H1 (cell line): ENCODE measurements around the gene HPCAL4. TPM values are rescaled to one million over a fixed set of nuclear protein-coding genes. Genes with fewer than 3 reads are reported as not detected.

Source experiments
- CTCF ChIA-PET: fragments of 300-600 bp; sonication (Branson Sonifier 250); formaldehyde crosslinking; loops from one replicate; lab custom pipeline; 2021; ENCODE audit not compliant: partially characterized antibody; lab: Charles Lee
- POLR2A ChIA-PET: fragments of 300-600 bp; sonication (Branson Sonifier 250); formaldehyde crosslinking; loops from one replicate; lab custom pipeline; 2021; ENCODE audit warnings: inconsistent platforms; ENCODE audit not compliant: partially characterized antibody; lab: Charles Lee
- DNase-seq, 2 experiments: peaks; one replicate each; pipeline versions ENCODE4 v3.0.0 to v3.0.0-alpha.2; 2010 to 2022; ENCODE audit warnings: low spot score in 2 of 2, low read depth in 1 of 2, mixed read lengths in 1 of 2
- FAIRE-seq: peaks from 2 replicates; lab custom pipeline; 2011; peaks lifted over from hg19 to GRCh38; lab: Jason Lieb, UNC
- H2AFZ ChIP-seq: 2 replicates; pipeline ENCODE4 v1.8.1; 2012; ENCODE audit warnings: low read length, inconsistent platforms
- H2AK5ac ChIP-seq: 2 replicates; pipeline ENCODE4 v1.6.1; 2013; ENCODE audit warnings: low read depth, low read length
- H2BK120ac ChIP-seq: replicated peaks from 2 replicates; pipeline ENCODE3; 2013; ENCODE audit warnings: low read depth, low read length, inconsistent platforms
- H2BK12ac ChIP-seq: 2 replicates; pipeline ENCODE4 v1.6.1; 2013; ENCODE audit warnings: low read depth, low read length
- H2BK15ac ChIP-seq: 2 replicates; pipeline ENCODE4 v1.6.1; 2013; ENCODE audit warnings: low read length
- H2BK20ac ChIP-seq: 2 replicates; pipeline ENCODE4 v1.6.1; 2013; ENCODE audit warnings: low read length
- H2BK5ac ChIP-seq: 2 replicates; pipeline ENCODE4 v1.6.1; 2013; ENCODE audit warnings: low read depth, low read length
- H3K14ac ChIP-seq: 2 replicates; pipeline ENCODE4 v1.6.1; 2013; ENCODE audit warnings: inconsistent platforms; ENCODE audit not compliant: insufficient read length
- H3K18ac ChIP-seq: 2 replicates; pipeline ENCODE4 v1.6.1; 2013; ENCODE audit warnings: low read length; ENCODE audit errors: extremely low read depth
- H3K23ac ChIP-seq: 2 replicates; pipeline ENCODE4 v1.6.1; 2013; ENCODE audit warnings: inconsistent platforms; ENCODE audit not compliant: insufficient read length
- H3K23me2 ChIP-seq: 2 replicates; pipeline ENCODE4 v1.6.1; 2013; ENCODE audit warnings: low read depth, low read length
- H3K27ac ChIP-seq: 2 replicates; pipeline ENCODE4 v1.6.1; 2011; ENCODE audit warnings: low read depth, low read length, inconsistent platforms
- H3K27me3 ChIP-seq, 4 experiments: replicated peaks in 1 of 4; 1 replicate in 1 of 4; 2 replicates in 3 of 4; pipeline versions ENCODE4 v1.6.1 to v1.8.1; 2011 to 2013; ENCODE audit warnings: low read length in 3 of 4, mild to moderate bottlenecking in 3 of 4, inconsistent platforms in 2 of 4, mixed read lengths in 2 of 4, moderate library complexity in 1 of 4; ENCODE audit not compliant: control insufficient read depth in 3 of 4, insufficient read depth in 3 of 4; ENCODE audit errors: extremely low read depth in 1 of 4
- H3K36me3 ChIP-seq, 4 experiments: 2 replicates each; pipeline versions ENCODE4 v1.6.1 to v1.8.1; 2011 to 2013; ENCODE audit warnings: mild to moderate bottlenecking in 4 of 4, low read length in 3 of 4, moderate library complexity in 2 of 4, control low read depth in 1 of 4, inconsistent platforms in 1 of 4; ENCODE audit not compliant: insufficient read depth in 4 of 4, control insufficient read depth in 2 of 4
- H3K4ac ChIP-seq: replicated peaks from 2 replicates; pipeline ENCODE3; 2013; ENCODE audit warnings: low read length, low read depth, mixed read lengths, inconsistent platforms; ENCODE audit not compliant: insufficient read length
- H3K4me1 ChIP-seq, 4 experiments: replicated peaks in 1 of 4; 1 replicate in 1 of 4; 2 replicates in 3 of 4; pipeline versions ENCODE4 v1.6.1 to v1.8.1; 2011 to 2013; ENCODE audit warnings: low read length in 3 of 4, inconsistent platforms in 2 of 4, mixed read lengths in 1 of 4; ENCODE audit not compliant: insufficient read depth in 4 of 4, control insufficient read depth in 3 of 4
- H3K4me2 ChIP-seq, 2 experiments: 2 replicates each; pipeline versions ENCODE4 v1.6.1 to v1.8.1; 2011 to 2013; ENCODE audit warnings: low read depth in 2 of 2, low read length in 2 of 2, control low read depth in 1 of 2, inconsistent platforms in 1 of 2, mild to moderate bottlenecking in 1 of 2; ENCODE audit not compliant: insufficient read depth in 1 of 2
- H3K4me3 ChIP-seq, 4 experiments: fragments of 200-600, 300-600 bp in 1 of 4; sonication (generic), shearing (Covaris generic), sonication (Bioruptor Twin) in 1 of 4; 2 replicates each; pipeline versions ENCODE4 v1.5.1 to v1.8.1; 2011 to 2016; ENCODE audit warnings: low read length in 4 of 4, low read depth in 3 of 4, control low read depth in 2 of 4, inconsistent platforms in 2 of 4, mild to moderate bottlenecking in 2 of 4, mixed read lengths in 1 of 4, moderate library complexity in 1 of 4; ENCODE audit not compliant: insufficient read depth in 2 of 4; ENCODE audit errors: extremely low read depth in 1 of 4
- H3K56ac ChIP-seq: replicated peaks from 2 replicates; pipeline ENCODE3; 2013; ENCODE audit warnings: low read depth, mild to moderate bottlenecking, mixed read lengths, low read length, inconsistent platforms; ENCODE audit not compliant: insufficient read length
- H3K79me1 ChIP-seq: 2 replicates; pipeline ENCODE4 v1.6.1; 2013; ENCODE audit warnings: low read depth, low read length, control low read depth
- H3K79me2 ChIP-seq, 2 experiments: 2 replicates each; pipeline versions ENCODE4 v1.6.1 to v1.8.1; 2012 to 2013; ENCODE audit warnings: low read length in 2 of 2, mild to moderate bottlenecking in 2 of 2, inconsistent platforms in 1 of 2; ENCODE audit not compliant: insufficient read depth in 2 of 2, control insufficient read depth in 1 of 2
- H3K9ac ChIP-seq, 4 experiments: replicated peaks in 1 of 4; 1 replicate in 1 of 4; 2 replicates in 3 of 4; pipeline versions ENCODE4 v1.6.1 to v1.8.1; 2011 to 2013; ENCODE audit warnings: low read depth in 3 of 4, low read length in 3 of 4, control low read depth in 2 of 4, mild to moderate bottlenecking in 2 of 4, moderate library complexity in 2 of 4, inconsistent platforms in 1 of 4; ENCODE audit errors: extremely low read depth in 1 of 4
- H3K9me3 ChIP-seq, 2 experiments: 2 replicates each; pipeline versions ENCODE4 v1.6.1 to v1.8.1; 2012 to 2013; ENCODE audit warnings: mild to moderate bottlenecking in 2 of 2, moderate library complexity in 2 of 2, control low read depth in 1 of 2, inconsistent platforms in 1 of 2, low read depth in 1 of 2, low read length in 1 of 2, mixed read lengths in 1 of 2; ENCODE audit not compliant: insufficient read depth in 2 of 2
- H4K20me1 ChIP-seq, 2 experiments: replicated peaks in 1 of 2; 2 replicates each; pipeline versions ENCODE3 to v1.8.1; 2011 to 2013; ENCODE audit warnings: inconsistent platforms in 2 of 2, low read length in 2 of 2, mild to moderate bottlenecking in 1 of 2; ENCODE audit not compliant: insufficient read depth in 2 of 2, control insufficient read depth in 1 of 2
- H4K5ac ChIP-seq: 2 replicates; pipeline ENCODE4 v1.6.1; 2013; ENCODE audit warnings: low read length, low read depth, mixed read lengths, inconsistent platforms; ENCODE audit not compliant: insufficient read length
- H4K8ac ChIP-seq: 2 replicates; pipeline ENCODE4 v1.8.0; 2013; ENCODE audit warnings: mild to moderate bottlenecking, moderate library complexity, low read length, inconsistent platforms; ENCODE audit not compliant: insufficient read depth; ENCODE audit errors: extremely low read depth
- H4K91ac ChIP-seq: replicated peaks from 2 replicates; pipeline ENCODE3; 2013; ENCODE audit warnings: low read length, mixed read lengths, inconsistent platforms; ENCODE audit not compliant: insufficient read length
- BRCA1 ChIP-seq: IDR thresholded peaks from 2 replicates; pipeline ENCODE4 v1.6.1; 2012; ENCODE audit warnings: low read depth, low read length, improper control_type of control experiment
- E2F6 ChIP-seq: IDR thresholded peaks from 2 replicates; pipeline ENCODE4 v1.6.1; 2012; ENCODE audit warnings: inconsistent platforms
- GTF2F1 ChIP-seq: IDR thresholded peaks from 2 replicates; pipeline ENCODE4 v1.6.1; 2012; ENCODE audit warnings: low read depth, low read length, improper control_type of control experiment, borderline replicate concordance
- KDM1A ChIP-seq: fragments of 200-600, 300-600 bp; sonication (generic); IDR thresholded peaks from 2 replicates; pipeline ENCODE4 v1.7.1; 2016; ENCODE audit warnings: mild to moderate bottlenecking, low read length, borderline replicate concordance
- PHF8 ChIP-seq: fragments of 200-600 bp; sonication (generic); conservative IDR thresholded peaks from 2 replicates; pipeline ENCODE4 v1.7.1; 2012; ENCODE audit warnings: low read depth, mild to moderate bottlenecking, inconsistent platforms, low read length, moderate library complexity
- SIX5 ChIP-seq: IDR thresholded peaks from 2 replicates; pipeline ENCODE4 v1.6.1; 2011; ENCODE audit warnings: mild to moderate bottlenecking, low read depth, low read length
- SP2 ChIP-seq: IDR thresholded peaks from 2 replicates; pipeline ENCODE4 v1.6.1; 2012; ENCODE audit warnings: mild to moderate bottlenecking, low read length, inconsistent platforms
- YY1 ChIP-seq: IDR thresholded peaks from 2 replicates; pipeline ENCODE4 v1.6.1; 2011; ENCODE audit warnings: low read depth, mild to moderate bottlenecking, low read length
- WGBS, 2 experiments: shearing (Covaris generic) in 1 of 2; methylation state at CpG; one replicate each; pipeline versions ENCODE4 v1.1.6 to v1.1.7; 2013 to 2015; ENCODE audit warnings: low lambda C conversion rate in 2 of 2, mixed read lengths in 2 of 2, inconsistent platforms in 1 of 2, low coverage in 1 of 2, missing lambda C conversion rate in 1 of 2; ENCODE audit not compliant: insufficient replicate concordance in 2 of 2, insufficient coverage in 1 of 2, insufficient read length in 1 of 2; ENCODE audit errors: extremely low coverage in 1 of 2, missing lambda C conversion rate in 1 of 2; 5-methylcytosine and 5-hydroxymethylcytosine counted together
- polyA plus RNA-seq, 7 experiments: library from polyadenylated mRNA; depleted of rRNA in 3 of 7; stranded (reverse) in 5 of 7; unstranded in 2 of 7; fragments of >200 nt in 5 of 7; fragments of 200-250 nt in 2 of 7; gene quantifications; 1 replicate in 5 of 7; 2 replicates in 1 of 7; 4 replicates in 1 of 7; pipeline versions ENCODE4 v1.2.1 to v1.2.3, GENCODE V29; 2011 to 2013; ENCODE audit warnings: missing spikeins in 2 of 7, mixed read lengths in 2 of 7
- total RNA-seq: library from RNA; stranded (reverse); fragmentation: NEBNext Ultra II Directional; extraction: Animal tissue kit (Norgen Biotek cat#: 25700); gene quantifications from 2 replicates; pipeline ENCODE4 v1.2.1, GENCODE V29; 2021

HPCAL4 gene
- total and polyA plus RNA-seq, 2 of the 8 experiments (the other 6 are each of a cell fraction or from before 2014, with no cell fraction given): 0.54 to 0.74 TPM

GRCh38 chr1:39646232-39647081, 44.8 kb downstream of the HPCAL4 start:
- H3K27me3 ChIP-seq: peaks cover 0 to 10% (median 1%) of the 10 kb centered on the region in 4 experiments; a peak in 2 of 7 replicates
- no peaks in the 10 kb centered on the region for H3K79me1 ChIP-seq
- H3K23ac ChIP-seq: no peak overlapping the region
- no peak overlapping the region for H2BK120ac ChIP-seq
- no peak overlapping the region for H4K5ac ChIP-seq
- FAIRE-seq (no peak), DNase-seq (peak in 1 of 2 experiments; percentile 61)
- no peak overlapping the region for H2BK20ac ChIP-seq
- ChIA-PET CTCF (interaction anchor here (0.9 to 17.8 kb wide), 12 partner anchors 9 to 331 kb away, joined by 3 to 469 read pairs (median 6); partner anchors contain the start of gene HEYL), POLR2A (interaction anchor here (0.7 to 2.2 kb wide), 10 partner anchors 8 to 239 kb away, joined by 3 to 11 read pairs (median 3); no protein-coding TSS in a partner anchor)
- no peak overlapping the region for H4K91ac ChIP-seq
- H2AFZ ChIP-seq: 0 out of 2 replicates have a peak overlapping the region, but pooled peaks have one; percentile 20
- peaks cover 0 to 6% (median 5%) of the 10 kb centered on the region in 4 experiments; a peak in 6 of 7 replicates for H3K4me1 ChIP-seq
- H2BK5ac ChIP-seq: no peak overlapping the region; the same call in 1 of the 2 replicates
- peak overlapping the region; percentile 25 for H3K4ac ChIP-seq
- no peaks in the 10 kb centered on the region for H3K79me2 ChIP-seq
- WGBS, 2 experiments: 56% methylated on average over 12 of the region's 12 CpGs; no CpG with 5 or more reads in 1 of the 2 experiments
- H2BK15ac ChIP-seq: peak overlapping the region; percentile 65; the same call in 1 of the 2 replicates
- H4K20me1 ChIP-seq: no peaks in the 10 kb centered on the region
- peak overlapping the region; percentile 94 for H2BK12ac ChIP-seq
- H2AK5ac ChIP-seq: no peak overlapping the region
- H3K9me3 ChIP-seq: no peaks in the 10 kb centered on the region
- no peaks in the 10 kb centered on the region for H3K36me3 ChIP-seq
- no peak overlapping the region for H3K14ac ChIP-seq
- no peaks in the 10 kb centered on the region for H3K23me2 ChIP-seq
- H3K18ac ChIP-seq: no peak overlapping the region
- no peak overlapping the region for H3K27ac ChIP-seq
- peak overlapping the region; percentile 83 for H4K8ac ChIP-seq
- H3K56ac ChIP-seq: no peak overlapping the region
- no peak overlapping the region for H3K9ac ChIP-seq
- H3K4me2 ChIP-seq: peak overlapping the region in 1 of 2 experiments; percentile 18; a peak in 2 of 4 replicates
- H3K4me3 ChIP-seq: no peak overlapping the region
- TF ChIP-seq SIX5 (no peak), SP2 (no peak), PHF8 (no peak), YY1 (no peak), E2F6 (peak; percentile 60; the same call in 1 of the 2 replicates), BRCA1 (no peak), KDM1A (no peak), GTF2F1 (no peak)
